ENCODE measurements around the gene GSC2. TPM values are rescaled to one million over a fixed set of nuclear protein-coding genes. Genes with fewer than 3 reads are reported as not detected.

GSC2 gene
- total and polyA plus RNA-seq, 2 of the 8 experiments (the other 6 are each of a cell fraction or from before 2014, with no cell fraction given), result 0.17 to 0.48 TPM

GRCh38 chr22:19148417-19149046 is 1.6 kb downstream of the GSC2 start (continued):
- TF ChIP-seq ATF2 (IDR thresholded peaks at IDR 0.05; ENCODE audit: low read length) (no peak), TAF7 (optimal IDR thresholded peaks at IDR 0.05; ENCODE audit: borderline replicate concordance, low read depth, low read length) (no peak)

All from H1 (cell line).